ENCODE results near the gene HSD17B1. TPM values are rescaled to one million over a fixed set of nuclear protein-coding genes. Genes with fewer than 3 reads are reported as not detected.

HSD17B1 gene
- polyA plus RNA-seq, 4 donors: 2.0 to 2.7 (median 2.3) TPM

GRCh38 chr17:42585353-42585752 is 32.6 kb downstream of the HSD17B1 start:
- no peaks in the 10 kb centered on the region for H3K27me3 ChIP-seq (ENCODE audit: control insufficient read depth in 3 of 3, insufficient read depth in 3 of 3, low read length in 3 of 3)
- no peaks in the 10 kb centered on the region for H3K9me3 ChIP-seq (ENCODE audit: control insufficient read depth in 2 of 2, insufficient read depth in 1 of 2, low read depth in 1 of 2, low read length in 1 of 2)
- peak overlapping the region in 1 of 3 donors; percentile 17 for H3K27ac ChIP-seq (ENCODE audit: low read depth in 1 of 3, low read length in 2 of 3)
- H3K4me1 ChIP-seq (ENCODE audit: control insufficient read depth in 3 of 3, insufficient read depth in 2 of 3, low read depth in 1 of 3, low read length in 2 of 3): no peaks in the 10 kb centered on the region
- FAIRE-seq: no peak
- DNase-seq: no peak
- 20 to 26% (median 24%) methylated on average over 1 of the region's 1 CpG for WGBS, 3 donors
- H3K4me3 ChIP-seq (ENCODE audit: low read depth in 1 of 3, low read length in 3 of 3): no peak overlapping the region
- H3K36me3 ChIP-seq (ENCODE audit: control insufficient read depth in 3 of 3, insufficient read depth in 2 of 3, low read depth in 1 of 3, low read length in 3 of 3): peaks cover 19 to 76% (median 35%) of the 10 kb centered on the region in 3 donors

DNA sequence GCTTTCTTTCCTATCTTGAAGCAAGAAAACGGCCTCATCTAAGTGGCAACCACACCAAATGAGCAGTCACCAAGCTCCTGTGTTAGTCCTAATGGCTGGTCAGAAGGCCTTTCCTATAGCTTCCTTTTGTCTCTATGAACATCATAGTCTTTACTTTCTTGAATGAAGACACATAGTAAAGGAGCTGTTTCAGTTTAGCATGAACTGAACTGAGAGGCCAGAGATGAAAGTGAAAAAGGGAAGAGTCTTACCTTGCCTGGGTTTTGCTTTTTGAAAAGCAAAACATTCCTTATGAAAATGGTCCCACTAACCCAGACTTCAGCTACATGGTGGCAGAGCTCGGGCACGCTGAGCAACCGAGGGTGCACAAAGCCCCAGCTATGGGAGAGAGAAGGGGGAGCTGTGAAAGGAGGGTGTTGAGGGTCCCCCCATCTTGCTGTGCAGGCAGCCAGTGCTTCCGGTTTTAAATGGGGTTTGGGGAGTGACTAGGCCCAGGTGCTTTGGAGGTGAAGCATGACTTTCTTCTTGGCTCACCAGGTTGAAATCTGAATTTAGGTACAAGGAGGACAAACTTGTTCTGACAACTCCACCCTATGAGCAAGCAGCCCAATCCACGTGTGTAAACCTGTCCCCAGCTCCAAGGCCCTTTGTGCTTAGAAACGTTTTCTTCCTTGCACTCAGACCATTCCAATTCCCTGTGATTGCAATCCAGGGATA is 33.9 kb downstream of the HSD17B1 start:
- DNase-seq: no peak

DNA sequence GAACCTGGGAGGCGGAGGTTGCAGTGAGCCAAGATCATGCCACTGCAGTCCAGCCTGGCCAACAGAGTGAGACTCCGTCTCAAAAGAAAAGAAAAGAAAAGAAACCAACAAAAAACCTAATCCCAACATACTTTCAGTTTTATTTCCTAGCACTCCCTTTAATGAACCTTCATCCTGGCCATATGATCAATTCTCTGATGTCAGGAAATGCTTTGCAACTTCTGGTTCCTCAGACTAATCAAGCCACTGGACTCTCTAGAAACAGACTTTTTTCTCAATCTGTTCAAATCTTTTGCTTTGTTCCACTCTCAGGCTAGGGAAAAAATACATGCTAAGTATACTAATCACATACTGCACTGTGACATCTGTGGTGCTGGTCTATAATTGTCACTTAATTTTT is 38.2 kb downstream of the HSD17B1 start:
- 81 to 100% (median 85%) methylated on average over 2 of the region's 2 CpGs for whole genome bisulfite sequencing, 3 donors
- Histone ChIP-seq H3K27me3 (ENCODE audit: control insufficient read depth in 3 of 3, insufficient read depth in 3 of 3, low read length in 3 of 3) (no peaks in the 10 kb centered on the region), H3K36me3 (ENCODE audit: control insufficient read depth in 3 of 3, insufficient read depth in 2 of 3, low read depth in 1 of 3, low read length in 3 of 3) (peaks cover 5 to 57% (median 14%) of the 10 kb centered on the region in 3 donors)

More for the DNA sequence above, 33.9 kb downstream of the HSD17B1 start:
- H3K27ac ChIP-seq (ENCODE audit: low read depth in 1 of 3, low read length in 2 of 3): peak overlapping the region in 1 of 3 donors; percentile 53
- FAIRE-seq: no peak
- no peaks in the 10 kb centered on the region for H3K9me3 ChIP-seq (ENCODE audit: control insufficient read depth in 2 of 2, insufficient read depth in 1 of 2, low read depth in 1 of 2, low read length in 1 of 2)
- H3K4me1 ChIP-seq (ENCODE audit: control insufficient read depth in 3 of 3, insufficient read depth in 2 of 3, low read depth in 1 of 3, low read length in 2 of 3): no peaks in the 10 kb centered on the region
- 70 to 79% (median 76%) methylated on average over 7 of the region's 7 CpGs for WGBS, 3 donors
- H3K36me3 ChIP-seq (ENCODE audit: control insufficient read depth in 3 of 3, insufficient read depth in 2 of 3, low read depth in 1 of 3, low read length in 3 of 3): peaks cover 19 to 73% (median 35%) of the 10 kb centered on the region in 3 donors
- no peaks in the 10 kb centered on the region for H3K27me3 ChIP-seq (ENCODE audit: control insufficient read depth in 3 of 3, insufficient read depth in 3 of 3, low read length in 3 of 3)
- H3K4me3 ChIP-seq (ENCODE audit: low read depth in 1 of 3, low read length in 3 of 3): no peak overlapping the region

DNA sequence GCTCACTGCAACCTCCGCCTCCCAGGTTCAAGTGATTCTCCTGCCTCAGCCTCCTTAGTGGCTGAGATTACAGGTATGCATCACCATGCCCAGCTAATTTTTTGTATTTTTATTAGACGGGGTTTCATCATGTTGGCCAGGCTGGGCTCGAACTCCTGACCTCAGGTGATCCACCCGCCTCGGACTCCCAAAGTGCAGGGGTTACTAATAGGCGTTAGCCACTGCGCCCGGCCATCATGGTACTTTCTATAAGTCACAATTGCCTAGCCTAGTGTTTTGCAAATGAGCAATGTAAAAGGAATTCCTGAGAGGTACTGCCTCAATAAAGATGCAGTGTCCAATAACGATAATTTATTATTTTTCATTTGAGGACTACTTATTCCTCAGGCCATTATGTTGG is 38.7 kb downstream of the HSD17B1 start:
- no peak for FAIRE-seq
- Histone ChIP-seq H3K9me3 (ENCODE audit: control insufficient read depth in 2 of 2, insufficient read depth in 1 of 2, low read depth in 1 of 2, low read length in 1 of 2) (no peaks in the 10 kb centered on the region), H3K36me3 (ENCODE audit: control insufficient read depth in 3 of 3, insufficient read depth in 2 of 3, low read depth in 1 of 3, low read length in 3 of 3) (peaks cover 5 to 57% (median 11%) of the 10 kb centered on the region in 3 donors)

More for the DNA sequence above, 38.2 kb downstream of the HSD17B1 start:
- no peak for FAIRE-seq
- no peak for DNase-seq
- Histone ChIP-seq H3K27ac (ENCODE audit: low read depth in 1 of 3, low read length in 2 of 3) (no peak overlapping the region), H3K9me3 (ENCODE audit: control insufficient read depth in 2 of 2, insufficient read depth in 1 of 2, low read depth in 1 of 2, low read length in 1 of 2) (no peaks in the 10 kb centered on the region), H3K4me1 (ENCODE audit: control insufficient read depth in 3 of 3, insufficient read depth in 2 of 3, low read depth in 1 of 3, low read length in 2 of 3) (no peaks in the 10 kb centered on the region), H3K4me3 (ENCODE audit: low read depth in 1 of 3, low read length in 3 of 3) (no peak overlapping the region)

DNA sequence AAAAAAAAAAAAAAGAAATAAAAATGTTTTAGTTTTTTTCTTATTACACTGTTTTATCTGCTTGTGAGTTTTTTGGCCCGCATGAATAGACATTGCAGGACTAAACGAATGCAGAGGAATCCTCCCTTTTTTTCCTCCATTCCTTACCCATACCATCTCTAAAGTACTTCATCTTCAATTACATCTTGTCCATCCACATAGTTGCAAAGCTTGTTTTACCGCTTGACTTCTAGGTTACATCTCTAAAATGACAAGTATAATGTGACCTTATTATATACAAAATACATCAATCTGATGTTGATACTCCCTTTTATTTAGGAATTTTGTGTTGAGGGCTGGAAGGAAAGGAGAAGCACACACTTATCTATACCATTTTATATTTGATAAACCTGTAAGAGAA is 43.7 kb downstream of the HSD17B1 start:
- Histone ChIP-seq H3K27ac (ENCODE audit: low read depth in 1 of 3, low read length in 2 of 3) (no peak overlapping the region), H3K4me1 (ENCODE audit: control insufficient read depth in 3 of 3, insufficient read depth in 2 of 3, low read depth in 1 of 3, low read length in 2 of 3) (no peaks in the 10 kb centered on the region), H3K4me3 (ENCODE audit: low read depth in 1 of 3, low read length in 3 of 3) (no peak overlapping the region), H3K27me3 (ENCODE audit: control insufficient read depth in 3 of 3, insufficient read depth in 3 of 3, low read length in 3 of 3) (no peaks in the 10 kb centered on the region), H3K36me3 (ENCODE audit: control insufficient read depth in 3 of 3, insufficient read depth in 2 of 3, low read depth in 1 of 3, low read length in 3 of 3) (peaks cover 0 to 29% (median 0%) of the 10 kb centered on the region in 3 donors), H3K9me3 (ENCODE audit: control insufficient read depth in 2 of 2, insufficient read depth in 1 of 2, low read depth in 1 of 2, low read length in 1 of 2) (no peaks in the 10 kb centered on the region)
- FAIRE-seq (no peak), DNase-seq (no peak)
- 85 to 92% (median 89%) methylated on average over 3 of the region's 3 CpGs for WGBS, 3 donors

More for the DNA sequence above, 38.7 kb downstream of the HSD17B1 start:
- no peaks in the 10 kb centered on the region for H3K4me1 ChIP-seq (ENCODE audit: control insufficient read depth in 3 of 3, insufficient read depth in 2 of 3, low read depth in 1 of 3, low read length in 2 of 3)
- H3K27me3 ChIP-seq (ENCODE audit: control insufficient read depth in 3 of 3, insufficient read depth in 3 of 3, low read length in 3 of 3): no peaks in the 10 kb centered on the region
- H3K4me3 ChIP-seq (ENCODE audit: low read depth in 1 of 3, low read length in 3 of 3): no peak overlapping the region
- no peak for DNase-seq
- 91 to 98% (median 94%) methylated on average over 9 of the region's 9 CpGs for WGBS, 3 donors
- no peak overlapping the region for H3K27ac ChIP-seq (ENCODE audit: low read depth in 1 of 3, low read length in 2 of 3)

GRCh38 chr17:42598905-42599304 is 46.2 kb downstream of the HSD17B1 start:
- FAIRE-seq (no peak), DNase-seq (no peak)
- no peaks in the 10 kb centered on the region for H3K4me1 ChIP-seq (ENCODE audit: control insufficient read depth in 3 of 3, insufficient read depth in 2 of 3, low read depth in 1 of 3, low read length in 2 of 3)
- H3K4me3 ChIP-seq (ENCODE audit: low read depth in 1 of 3, low read length in 3 of 3): no peak overlapping the region
- no peaks in the 10 kb centered on the region for H3K27me3 ChIP-seq (ENCODE audit: control insufficient read depth in 3 of 3, insufficient read depth in 3 of 3, low read length in 3 of 3)
- WGBS, 3 donors: 58 to 80% (median 58%) methylated on average over 2 of the region's 2 CpGs
- no peak overlapping the region for H3K27ac ChIP-seq (ENCODE audit: low read depth in 1 of 3, low read length in 2 of 3)
- H3K9me3 ChIP-seq (ENCODE audit: control insufficient read depth in 2 of 2, insufficient read depth in 1 of 2, low read depth in 1 of 2, low read length in 1 of 2): no peaks in the 10 kb centered on the region
- peaks cover 0 to 34% (median 0%) of the 10 kb centered on the region in 3 donors for H3K36me3 ChIP-seq (ENCODE audit: control insufficient read depth in 3 of 3, insufficient read depth in 2 of 3, low read depth in 1 of 3, low read length in 3 of 3)

DNA sequence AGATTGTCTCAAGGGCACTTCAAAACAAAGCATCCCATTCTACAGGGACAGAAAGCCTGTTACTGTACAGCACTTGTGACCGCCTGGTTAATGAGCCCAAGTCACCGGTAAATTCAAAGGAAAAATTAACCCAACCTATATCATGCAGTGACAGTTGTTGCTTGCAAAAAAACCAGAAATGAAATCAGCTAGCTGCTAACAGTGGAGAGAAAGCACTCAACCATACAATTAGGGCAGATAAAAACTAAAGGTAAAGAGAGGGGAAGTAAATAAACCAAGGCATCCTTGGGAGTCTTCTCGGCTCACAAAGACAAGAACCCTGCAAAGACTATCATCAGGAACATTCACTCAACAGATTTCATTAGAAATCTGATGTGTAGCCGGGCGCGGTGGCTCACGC is 50.6 kb downstream of the HSD17B1 start:
- 94 to 96% (median 94%) methylated on average over 7 of the region's 7 CpGs for WGBS, 3 donors
- Histone ChIP-seq H3K4me3 (ENCODE audit: low read depth in 1 of 3, low read length in 3 of 3) (no peak overlapping the region), H3K4me1 (ENCODE audit: control insufficient read depth in 3 of 3, insufficient read depth in 2 of 3, low read depth in 1 of 3, low read length in 2 of 3) (peaks cover 0 to 13% (median 6%) of the 10 kb centered on the region in 3 donors), H3K27ac (ENCODE audit: low read depth in 1 of 3, low read length in 2 of 3) (no peak overlapping the region), H3K9me3 (ENCODE audit: control insufficient read depth in 2 of 2, insufficient read depth in 1 of 2, low read depth in 1 of 2, low read length in 1 of 2) (no peaks in the 10 kb centered on the region), H3K27me3 (ENCODE audit: control insufficient read depth in 3 of 3, insufficient read depth in 3 of 3, low read length in 3 of 3) (no peaks in the 10 kb centered on the region), H3K36me3 (ENCODE audit: control insufficient read depth in 3 of 3, insufficient read depth in 2 of 3, low read depth in 1 of 3, low read length in 3 of 3) (peaks cover 0 to 21% (median 0%) of the 10 kb centered on the region in 3 donors)
- FAIRE-seq (no peak), DNase-seq (no peak)

Data from small intestine (tissue), 7 donors.